Erythroblast (primary cell): ENCODE results near the gene STX18.

Source experiments
- GATA1 ChIP-seq: IDR thresholded peaks from 2 replicates; pipeline ENCODE4 v1.6.1; 2011; ENCODE audit warnings: low read depth, mild to moderate bottlenecking, control low read depth, low read length, moderate library complexity
- POLR2A ChIP-seq: IDR thresholded peaks from 2 replicates; pipeline ENCODE4 v1.6.1; 2011; ENCODE audit warnings: mild to moderate bottlenecking, low read length

- TF ChIP-seq POLR2A = no peak
- TF ChIP-seq GATA1 = no peak
Measured at GRCh38 chr4:4456351-4456750, 85.5 kb downstream of the STX18 start.
